GM19468 (cell line): ENCODE data around the gene BEND7.
"Not testable (repeated sequence)": the region's sequence is repeated elsewhere in the genome, so short reads cannot be mapped to it uniquely, and the experiment has no call there.

ENCODE experiments used
- ATAC-seq: cut with Tn5 transposase; IDR thresholded peaks from one replicate; pipeline ENCODE4 v1.9.1; 2021; ENCODE audit warnings: mild to moderate bottlenecking, moderate library complexity, moderate number of reproducible peaks; ENCODE audit not compliant: unreplicated experiment; ENCODE audit errors: extremely low read depth

The BEND7 gene

GRCh38 chr10:13483951-13484350 is 44.9 kb downstream of the BEND7 start:
- no peak for ATAC-seq

GRCh38 chr10:13483073-13483472 is 45.7 kb downstream of the BEND7 start:
- no peak for ATAC-seq

DNA sequence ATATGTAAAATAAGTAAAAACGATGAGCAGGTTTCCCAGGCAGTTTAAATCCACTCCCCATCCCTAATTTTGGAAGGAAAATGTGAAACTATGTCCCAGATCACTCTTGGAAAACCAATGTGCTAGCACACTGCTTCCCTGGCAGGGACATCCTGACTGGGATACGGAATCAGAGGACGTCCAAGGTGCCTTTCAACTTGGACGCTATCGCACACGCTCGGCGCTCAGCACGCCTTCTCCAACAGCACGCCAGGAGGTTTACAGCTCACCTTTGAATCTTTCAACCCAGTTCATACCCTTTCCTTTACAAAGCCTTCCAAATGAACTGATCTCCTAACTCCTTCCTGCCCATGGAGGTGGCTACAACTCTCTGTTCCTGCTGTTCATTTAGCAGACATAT is 47.1 kb downstream of the BEND7 start:
- ATAC-seq = no peak

GRCh38 chr10:13475124-13475523 is 53.7 kb downstream of the BEND7 start:
- no peak for ATAC-seq

DNA sequence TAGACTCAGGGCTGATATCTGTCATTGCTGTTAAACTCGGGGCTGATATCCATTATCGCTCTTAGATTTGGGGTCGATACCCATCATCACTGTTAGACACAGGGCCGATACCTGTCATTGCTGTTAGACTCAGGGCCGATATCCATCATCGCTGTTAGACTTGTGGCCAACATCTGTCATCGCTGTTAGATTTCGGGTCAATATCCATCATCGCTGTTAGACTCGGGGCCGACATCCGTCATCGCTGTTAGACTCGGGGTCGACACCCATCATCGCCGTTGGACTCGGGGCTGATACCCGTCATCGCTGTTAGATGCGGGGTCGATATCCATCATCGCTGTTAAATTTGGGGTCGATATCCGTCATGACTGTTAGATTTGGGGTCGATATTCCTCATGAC is 54.8 kb downstream of the BEND7 start:
- ATAC-seq = no peak

GRCh38 chr10:13472359-13472758 is 56.5 kb downstream of the BEND7 start:
- no peak for ATAC-seq

- ATAC-seq = no peak
Observed at GRCh38 chr10:13470270-13470669, 58.5 kb downstream of the BEND7 start.

DNA sequence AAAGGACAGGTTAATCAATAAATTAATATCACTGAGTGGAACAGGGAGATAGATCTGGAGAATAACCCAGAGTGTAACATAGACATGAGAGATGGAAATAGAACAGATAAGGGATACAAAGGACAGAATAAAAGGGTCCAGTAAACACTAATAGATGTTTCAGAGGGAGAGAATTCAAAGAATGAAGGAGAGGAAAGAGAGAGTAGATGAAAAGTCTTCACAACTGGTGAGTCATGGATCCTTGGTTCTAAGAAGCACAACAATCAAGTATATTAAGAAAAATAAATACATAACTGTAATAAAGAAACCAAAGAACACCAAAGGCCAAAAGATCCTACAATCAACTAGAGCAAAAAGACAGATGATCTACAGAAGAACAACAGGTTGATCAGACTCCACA is 66.3 kb downstream of the BEND7 start:
- ATAC-seq = no peak

DNA sequence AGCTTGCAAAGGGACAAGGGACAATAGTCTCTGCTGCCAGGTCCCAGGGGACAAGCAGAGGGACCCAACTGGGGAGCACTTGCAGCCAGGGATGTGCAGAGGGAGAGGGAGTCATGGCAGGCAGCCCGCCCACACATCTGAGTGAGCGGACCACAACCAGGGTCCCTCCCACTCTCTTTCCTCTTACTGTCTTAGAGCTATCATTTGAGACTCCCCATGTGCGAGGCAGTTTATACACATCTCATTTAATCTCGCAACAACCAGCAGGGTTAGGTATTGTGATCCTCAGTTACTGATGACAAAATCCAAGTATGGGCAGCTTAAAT is 70.2 kb downstream of the BEND7 start:
- no peak for ATAC-seq

- ATAC-seq = no peak
Observed at GRCh38 chr10:13457958-13458686, 70.7 kb downstream of the BEND7 start.

DNA sequence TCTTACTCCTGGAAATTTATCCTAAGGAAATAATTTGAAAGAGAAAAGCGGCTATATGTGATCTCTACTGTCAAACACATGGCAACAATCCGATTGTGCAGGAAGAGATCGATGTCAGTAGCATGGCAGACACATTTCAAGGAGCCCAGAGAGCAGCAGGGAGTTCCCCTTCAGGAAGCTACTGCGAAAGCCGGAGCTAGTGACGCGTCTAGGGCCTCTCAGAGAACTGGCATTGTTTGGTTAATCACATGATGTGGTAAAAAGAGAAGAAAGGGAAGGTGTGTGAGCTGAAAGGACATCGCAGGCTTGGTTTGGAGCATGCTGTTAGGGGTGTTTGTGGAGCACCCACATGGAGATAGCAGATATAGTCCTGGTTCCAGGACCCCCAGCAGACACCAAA is 74.9 kb downstream of the BEND7 start:
- ATAC-seq = no peak

- no peak for ATAC-seq
Observed at GRCh38 chr10:13450069-13450468, 78.7 kb downstream of the BEND7 start.

GRCh38 chr10:13449296-13449695 is 79.5 kb downstream of the BEND7 start:
- ATAC-seq = no peak

GRCh38 chr10:13448216-13448615 is 80.6 kb downstream of the BEND7 start:
- no peak for ATAC-seq

DNA sequence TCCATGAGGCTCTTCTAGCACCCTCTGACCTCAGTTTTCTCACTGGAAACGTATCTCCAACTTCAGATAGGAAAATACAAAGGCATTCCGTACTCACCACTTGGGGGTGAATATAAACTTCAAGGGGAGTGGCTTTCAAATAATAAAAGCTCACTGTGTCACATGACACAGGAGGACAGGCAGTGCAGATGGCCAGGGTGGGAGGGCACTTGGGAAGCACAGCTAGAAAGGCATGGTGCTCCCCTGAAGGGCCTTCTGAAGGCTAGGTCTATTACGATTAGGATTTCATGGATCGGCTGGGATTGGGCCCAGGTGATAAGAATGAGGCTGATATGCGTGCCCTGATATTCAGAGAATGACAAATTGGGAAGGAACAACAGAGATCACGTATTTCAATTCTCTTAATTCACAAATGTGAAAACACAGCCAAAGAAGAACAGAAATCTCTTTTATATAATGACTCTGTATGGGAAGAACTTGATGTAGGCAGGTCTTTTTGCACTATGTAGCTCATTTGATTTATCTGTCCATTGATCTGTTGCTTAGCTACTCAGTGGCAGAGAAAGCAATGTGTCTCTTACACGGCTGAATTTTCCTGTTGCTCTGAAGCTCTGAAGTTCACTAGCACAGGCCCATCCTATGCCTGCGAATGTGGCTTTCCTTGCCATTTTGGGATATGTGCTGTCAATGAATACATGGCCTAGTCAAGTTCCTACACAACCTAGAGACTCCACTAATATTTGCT is 83.0 kb downstream of the BEND7 start:
- no peak for ATAC-seq

DNA sequence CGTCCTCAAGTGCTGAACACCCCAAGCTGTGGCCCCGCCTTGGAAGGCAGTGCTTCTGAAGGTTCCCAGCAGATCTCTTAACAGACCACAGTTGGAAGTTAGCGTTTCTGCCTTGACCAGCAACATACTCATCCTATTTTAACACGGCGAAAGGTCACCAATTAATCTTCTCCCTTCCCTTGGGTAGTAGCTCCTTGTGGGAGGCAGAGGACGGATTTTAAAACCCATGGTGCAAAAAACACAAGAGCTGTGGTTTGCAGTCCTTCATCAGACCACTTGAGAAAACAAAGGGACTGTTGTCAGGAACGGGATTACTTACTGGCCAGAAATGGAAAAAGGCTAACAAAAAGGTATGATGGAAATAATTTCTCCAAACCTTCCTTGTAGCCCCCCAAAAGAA is 87.3 kb downstream of the BEND7 start:
- ATAC-seq = no peak

- no peak for ATAC-seq
Observed at GRCh38 chr10:13440185-13441061, 88.4 kb downstream of the BEND7 start.

DNA sequence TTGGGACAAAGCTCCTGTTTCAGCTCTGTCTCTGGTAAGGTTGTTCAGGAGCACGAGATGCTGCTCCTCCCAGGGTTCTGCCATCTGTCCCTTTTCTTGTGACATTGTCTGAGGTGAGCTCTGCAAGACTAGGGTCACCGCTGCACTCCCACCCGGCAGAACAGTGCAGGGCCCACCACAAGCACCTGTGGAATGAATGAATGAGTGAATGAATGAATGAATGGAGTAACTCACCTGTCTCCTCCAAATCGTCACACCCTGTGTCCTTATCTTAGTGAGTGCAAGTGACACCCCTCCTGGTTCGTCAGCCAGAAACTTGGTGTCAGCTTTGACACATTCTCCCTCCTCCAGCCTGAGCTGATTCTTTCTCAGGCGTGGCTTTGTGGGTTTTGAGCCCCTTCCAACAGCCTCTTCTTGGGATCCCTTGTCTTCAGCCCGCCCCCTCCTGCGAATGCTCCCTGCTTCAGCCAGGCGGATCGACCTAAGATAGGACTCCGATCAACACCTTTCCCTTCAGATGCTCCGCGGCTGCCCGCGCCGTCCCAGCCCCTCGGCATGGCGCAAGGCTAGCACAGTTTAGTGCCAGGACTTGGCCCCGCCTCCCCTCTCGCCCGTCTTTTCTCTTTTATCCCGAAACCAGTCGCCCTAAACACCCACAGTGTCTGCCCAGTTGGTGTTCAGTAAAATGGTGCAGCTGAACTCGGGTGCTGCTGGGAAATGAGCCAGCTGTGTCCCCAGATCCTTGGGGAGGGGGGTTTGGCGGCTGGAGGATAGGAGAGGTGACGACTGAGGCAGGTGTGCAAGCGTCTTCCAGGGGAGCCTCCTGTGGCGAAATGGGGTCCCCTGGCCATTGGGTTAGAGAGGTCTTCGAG is 89.3 kb downstream of the BEND7 start:
- no peak for ATAC-seq

- no peak for ATAC-seq
Observed at GRCh38 chr10:13437026-13437555, 91.7 kb downstream of the BEND7 start.

GRCh38 chr10:13427943-13428342 is 100.9 kb downstream of the BEND7 start:
- not testable (repeated sequence) for ATAC-seq
